GM12872 (cell line): ENCODE measurements around the gene PSMD5.
A peak's percentile ranks its signal among the peaks of the same experiment; 100 is the strongest.

Source experiments
- TF ChIP-seq, protein P1 (sequence below): IDR thresholded peaks from 3 replicates; pipeline ENCODE4 v1.5.1; 2011; ENCODE audit warnings: low read depth, mild to moderate bottlenecking, low read length, moderate library complexity; ENCODE audit not compliant: insufficient read depth

Gene PSMD5

DNA sequence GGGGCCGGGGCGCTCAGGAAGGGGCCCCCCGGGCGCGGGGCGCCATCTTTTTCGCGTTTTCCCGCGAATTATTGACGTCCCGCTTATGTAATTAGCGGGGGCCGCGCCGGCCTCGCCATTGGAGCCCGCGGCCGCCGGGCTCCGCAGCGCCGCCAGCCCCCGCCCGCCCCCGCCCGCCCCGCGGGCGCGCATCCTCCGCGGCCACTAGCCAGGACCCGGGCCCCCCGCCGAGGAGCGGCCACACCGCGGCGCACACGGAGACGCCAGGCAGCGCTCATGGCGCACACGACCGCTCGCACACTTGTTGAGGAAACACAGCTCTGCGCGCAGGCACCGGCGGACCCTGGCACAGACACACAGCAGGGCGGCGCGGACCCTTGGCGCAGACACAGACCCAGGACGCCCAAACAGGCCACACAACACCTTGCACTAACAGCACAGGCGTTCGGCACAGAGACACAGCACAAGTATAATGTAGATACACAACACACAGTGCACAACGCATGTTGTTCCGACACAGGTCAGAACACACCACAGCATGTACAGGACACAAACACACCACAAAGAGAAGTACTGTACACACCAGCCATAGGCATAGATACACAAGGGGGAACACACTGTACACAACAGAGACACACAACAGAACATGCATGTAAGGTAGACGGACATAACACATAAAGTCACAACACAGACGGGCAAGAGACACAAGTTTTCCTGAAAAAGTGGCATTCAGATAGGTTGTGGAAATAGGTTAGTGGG, 34.7 kb upstream of the PSMD5 start:
- TF ChIP-seq, protein P1, sequence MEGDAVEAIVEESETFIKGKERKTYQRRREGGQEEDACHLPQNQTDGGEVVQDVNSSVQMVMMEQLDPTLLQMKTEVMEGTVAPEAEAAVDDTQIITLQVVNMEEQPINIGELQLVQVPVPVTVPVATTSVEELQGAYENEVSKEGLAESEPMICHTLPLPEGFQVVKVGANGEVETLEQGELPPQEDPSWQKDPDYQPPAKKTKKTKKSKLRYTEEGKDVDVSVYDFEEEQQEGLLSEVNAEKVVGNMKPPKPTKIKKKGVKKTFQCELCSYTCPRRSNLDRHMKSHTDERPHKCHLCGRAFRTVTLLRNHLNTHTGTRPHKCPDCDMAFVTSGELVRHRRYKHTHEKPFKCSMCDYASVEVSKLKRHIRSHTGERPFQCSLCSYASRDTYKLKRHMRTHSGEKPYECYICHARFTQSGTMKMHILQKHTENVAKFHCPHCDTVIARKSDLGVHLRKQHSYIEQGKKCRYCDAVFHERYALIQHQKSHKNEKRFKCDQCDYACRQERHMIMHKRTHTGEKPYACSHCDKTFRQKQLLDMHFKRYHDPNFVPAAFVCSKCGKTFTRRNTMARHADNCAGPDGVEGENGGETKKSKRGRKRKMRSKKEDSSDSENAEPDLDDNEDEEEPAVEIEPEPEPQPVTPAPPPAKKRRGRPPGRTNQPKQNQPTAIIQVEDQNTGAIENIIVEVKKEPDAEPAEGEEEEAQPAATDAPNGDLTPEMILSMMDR = peak; percentile 22; the same call in 1 of the 3 replicates

DNA sequence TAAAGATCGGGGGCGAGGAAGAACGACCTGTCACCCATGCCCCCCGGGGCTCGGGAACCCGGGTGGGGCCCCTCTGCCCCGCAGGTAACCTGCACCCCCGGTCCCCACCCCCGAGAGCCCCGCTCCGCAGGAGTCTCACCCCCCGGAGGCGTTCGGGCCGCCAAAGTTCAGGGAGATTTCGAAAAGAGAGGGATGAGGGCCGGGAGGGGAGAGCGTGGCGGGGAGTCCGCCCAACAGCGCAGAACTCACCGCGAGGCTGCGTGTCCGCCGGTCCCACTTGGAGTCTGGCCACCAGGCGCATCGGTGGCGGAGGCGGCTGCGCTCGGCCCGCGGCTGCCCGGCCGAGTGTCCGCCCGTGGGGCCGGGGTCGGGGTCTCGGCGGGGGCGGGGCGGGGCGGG, 34.1 kb upstream of the PSMD5 start, which contains the start of gene PHF19:
TSS of gene PHF19 (minus strand) at position 347 of the 399 bp plus-strand sequence. CDS start 2,447 bp downstream, outside the sequence.
- TF ChIP-seq, protein P1 = no peak

DNA sequence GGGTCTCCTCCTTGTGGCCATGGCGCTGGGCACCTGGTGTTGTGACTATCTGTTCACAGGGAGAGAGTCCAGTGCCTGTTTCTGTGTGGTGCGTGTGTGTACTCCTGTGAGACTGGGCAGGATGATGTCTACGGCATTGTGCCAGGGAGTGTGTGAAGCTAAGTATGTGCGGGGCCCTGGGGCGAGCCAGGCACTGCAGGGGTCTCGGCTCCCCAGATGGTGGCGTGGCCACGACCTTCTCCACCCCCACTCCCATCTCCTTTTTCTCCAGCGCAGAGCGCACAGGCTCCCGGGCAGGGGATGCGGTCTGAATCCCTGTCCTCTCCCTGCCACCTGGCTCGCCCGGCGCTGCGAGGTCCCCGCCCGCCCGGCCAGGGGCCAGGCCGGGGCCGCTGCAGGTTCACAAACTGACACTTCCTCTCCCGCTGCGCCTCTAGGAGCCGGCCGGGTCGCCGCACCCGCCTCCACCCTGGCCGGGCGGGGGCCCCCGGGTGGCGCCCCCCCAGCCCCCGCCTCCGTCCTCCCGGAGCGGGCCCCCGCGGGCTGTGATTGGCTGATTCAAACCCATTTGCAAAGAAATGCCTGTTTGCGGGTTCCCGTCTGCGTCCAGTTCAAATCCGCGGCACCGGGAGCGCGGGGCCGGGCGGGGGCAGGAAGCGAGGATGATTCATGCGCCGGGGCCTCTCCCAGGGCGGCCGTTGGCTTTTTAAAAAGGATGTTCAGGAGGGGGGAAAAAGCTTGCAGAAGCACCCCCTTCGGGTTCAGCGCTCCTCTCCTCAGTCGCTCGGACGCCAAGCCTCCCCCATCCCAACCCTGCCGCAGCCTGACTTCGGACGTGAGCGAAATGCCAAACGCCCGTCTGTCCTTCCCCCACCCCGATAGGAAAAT, 33.5 kb upstream of the PSMD5 start:
- TF ChIP-seq, protein P1 = peak; percentile 13; the same call in 1 of the 3 replicates

DNA sequence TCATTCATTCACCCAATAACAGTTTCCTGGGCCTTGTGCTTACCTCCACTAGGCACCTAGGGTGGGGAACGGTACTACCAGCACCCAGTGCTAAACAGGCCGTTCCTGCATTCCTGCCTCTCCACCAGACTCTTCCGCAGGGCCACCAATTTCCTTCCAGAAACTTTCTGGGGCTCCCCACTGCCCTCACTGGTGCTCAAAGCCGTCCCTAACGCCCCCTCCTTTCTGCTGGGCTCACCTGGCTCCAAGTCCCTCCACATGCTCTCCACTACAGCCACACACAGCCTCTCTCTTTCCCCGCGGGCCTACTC, 32.9 kb upstream of the PSMD5 start:
- TF ChIP-seq, protein P1 = no peak

DNA sequence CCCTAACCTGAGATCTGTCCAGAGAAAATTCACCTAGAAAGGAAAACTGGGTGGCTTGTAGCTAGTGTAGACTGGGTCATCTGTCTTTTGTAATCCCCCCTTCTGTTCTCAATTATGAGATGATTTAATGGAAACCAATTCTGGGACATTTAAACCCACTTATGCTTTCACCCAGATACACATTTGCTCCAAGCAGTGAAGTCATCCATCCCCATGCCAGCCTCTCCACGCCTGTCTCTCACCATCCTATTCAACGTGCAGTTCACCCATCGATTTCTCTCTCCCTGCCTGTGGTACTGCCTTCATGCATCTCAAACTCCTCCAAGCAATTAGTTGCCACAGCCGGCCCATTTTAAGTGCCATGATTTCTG, 32.5 kb upstream of the PSMD5 start:
- TF ChIP-seq, protein P1 = no peak

DNA sequence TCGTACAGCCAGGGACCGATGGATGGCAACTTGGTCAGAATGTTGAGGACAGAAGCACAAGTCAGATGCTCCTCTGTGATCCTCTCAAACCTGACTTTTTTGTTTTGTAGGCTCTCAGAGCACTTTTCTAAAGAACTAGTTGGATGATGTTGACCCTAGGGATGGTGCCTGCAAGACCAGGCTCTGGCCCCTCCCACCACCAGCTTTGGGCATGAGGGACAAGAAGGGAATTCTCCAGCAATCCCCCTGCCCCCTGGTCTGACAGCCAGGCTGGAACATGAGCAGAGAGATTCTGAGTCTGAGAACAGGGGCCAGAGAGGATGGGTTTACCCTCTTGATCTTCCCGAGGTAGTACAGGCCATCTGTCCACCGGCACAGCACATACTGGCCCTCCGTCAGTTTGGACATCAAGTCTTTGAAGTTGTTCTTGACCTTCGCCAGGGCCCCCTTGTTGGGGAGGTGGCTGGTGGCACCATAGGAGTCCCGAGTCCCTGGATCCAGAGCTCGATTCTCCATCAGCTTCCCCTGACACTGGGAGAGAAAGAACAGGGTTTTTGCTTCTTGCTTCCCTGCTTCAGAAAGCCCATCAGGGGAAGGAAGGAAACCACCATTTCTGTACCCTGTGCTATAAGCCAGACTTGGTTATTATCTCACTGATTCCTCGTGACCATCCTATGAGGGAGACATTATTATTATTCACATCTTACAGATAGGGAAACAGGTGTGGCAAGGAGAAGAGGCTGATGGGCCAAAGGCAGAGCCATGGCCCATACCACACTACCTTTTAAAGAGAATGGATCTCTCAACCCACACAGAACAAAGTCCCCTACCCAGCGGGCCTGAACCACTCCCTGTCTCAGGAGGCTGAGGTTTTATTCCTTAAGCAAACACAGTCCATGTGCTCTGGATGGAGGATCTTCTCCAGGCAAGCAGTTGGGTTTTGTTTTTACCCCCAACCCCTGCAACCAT, 31.8 kb upstream of the PSMD5 start:
- TF ChIP-seq, protein P1 = no peak
